ENCODE data around the gene CGB3.

- TF ChIP-seq CTCF (conservative IDR thresholded peaks at IDR 0.05 in 1 of 2, IDR thresholded peaks at IDR 0.05 in 1 of 2; ENCODE audit: extremely low read depth in 1 of 2, insufficient read depth in 1 of 2, low read depth in 1 of 2, low read length in 2 of 2) = peak in 1 of 2 donors; percentile 37
- no peak for TF ChIP-seq EZH2 (IDR thresholded peaks at IDR 0.05; ENCODE audit: borderline replicate concordance, low read length)
Observed at GRCh38 chr19:49056101-49056901, 32.2 kb upstream of the CGB3 start.
